GM18867 (cell line): ENCODE results near the gene GDPD4.
"Not testable (repeated sequence)": the region's sequence is repeated elsewhere in the genome, so short reads cannot be mapped to it uniquely, and the experiment has no call there.

Experiments
- ATAC-seq: cut with Tn5 transposase; IDR thresholded peaks from one replicate; pipeline ENCODE4 v1.9.1; 2021; ENCODE audit warnings: mild to moderate bottlenecking, moderate library complexity; ENCODE audit not compliant: unreplicated experiment

The GDPD4 gene

GRCh38 chr11:77300028-77300427 is 1.5 kb downstream of the GDPD4 start:
- ATAC-seq, result not testable (repeated sequence)

GRCh38 chr11:77299528-77299993 is 1.9 kb downstream of the GDPD4 start:
- no peak for ATAC-seq

- no peak for ATAC-seq
Observed at GRCh38 chr11:77294040-77294439, 7.4 kb downstream of the GDPD4 start.

- no peak for ATAC-seq
Observed at GRCh38 chr11:77289737-77290136, 11.7 kb downstream of the GDPD4 start.

- ATAC-seq, result no peak
Observed at GRCh38 chr11:77287615-77288273, 13.7 kb downstream of the GDPD4 start.

GRCh38 chr11:77287136-77287535 is 14.3 kb downstream of the GDPD4 start:
- ATAC-seq, result no peak

- no peak for ATAC-seq
Observed at GRCh38 chr11:77284476-77285468, 16.7 kb downstream of the GDPD4 start.

GRCh38 chr11:77283101-77283500 is 18.4 kb downstream of the GDPD4 start:
- no peak for ATAC-seq

GRCh38 chr11:77278595-77279506 is 22.6 kb downstream of the GDPD4 start:
- no peak for ATAC-seq

GRCh38 chr11:77276271-77276670 is 25.2 kb downstream of the GDPD4 start:
- no peak for ATAC-seq

- no peak for ATAC-seq
Observed at GRCh38 chr11:77270921-77271320, 30.6 kb downstream of the GDPD4 start.

GRCh38 chr11:77269484-77270123 is 31.9 kb downstream of the GDPD4 start:
- no peak for ATAC-seq

GRCh38 chr11:77267962-77268361 is 33.5 kb downstream of the GDPD4 start:
- ATAC-seq, result no peak

- no peak for ATAC-seq
Observed at GRCh38 chr11:77266766-77267165, 34.7 kb downstream of the GDPD4 start.

- ATAC-seq, result no peak
Observed at GRCh38 chr11:77262803-77263202, 38.7 kb downstream of the GDPD4 start.

- ATAC-seq, result no peak
Observed at GRCh38 chr11:77259641-77260040, 41.8 kb downstream of the GDPD4 start.

GRCh38 chr11:77253690-77254089 is 47.8 kb downstream of the GDPD4 start:
- no peak for ATAC-seq

GRCh38 chr11:77252555-77253270 is 48.8 kb downstream of the GDPD4 start:
- no peak for ATAC-seq

GRCh38 chr11:77250881-77251640 is 50.4 kb downstream of the GDPD4 start:
- no peak for ATAC-seq
